ENCODE measurements around the gene RASSF5.

RASSF5 gene

GRCh38 chr1:206506405-206507283 is 687 bp upstream of the RASSF5 start:
- no peak for DNase-seq
- no peak overlapping the region for H3K27ac ChIP-seq (ENCODE audit: low read length)
- H3K4me2 ChIP-seq (ENCODE audit: low read depth, low read length) = peak overlapping the region; percentile 94
- no peaks in the 10 kb centered on the region for H3K9me3 ChIP-seq (replicated peaks; ENCODE audit: insufficient read depth, low read length)
- H3F3A ChIP-seq (ENCODE audit: insufficient read depth, low read length) = no peaks in the 10 kb centered on the region
- no peaks in the 10 kb centered on the region for H4K20me1 ChIP-seq (ENCODE audit: insufficient read depth, low read length)
- no peaks in the 10 kb centered on the region for H3K79me2 ChIP-seq (ENCODE audit: low read length)
- TF ChIP-seq CTCF (IDR thresholded peaks at IDR 0.05; ENCODE audit: low read length) (no peak), EZH2phosphoT487 (IDR thresholded peaks at IDR 0.05; ENCODE audit: low read length) (no peak), EZH2 (optimal IDR thresholded peaks at IDR 0.05; ENCODE audit: low read depth, low read length) (no peak)
- H3K27me3 ChIP-seq (replicated peaks; ENCODE audit: insufficient read depth, low read length) = peaks cover 15% of the 10 kb centered on the region
- H2AFZ ChIP-seq (ENCODE audit: low read length) = peak overlapping the region; percentile 39; the same call in 1 of the 2 replicates
- H3K9ac ChIP-seq (ENCODE audit: low read length) = no peak overlapping the region; the same call in 1 of the 2 replicates
- H3K4me3 ChIP-seq (ENCODE audit: low read length) = peak overlapping the region; percentile 63
- no peaks in the 10 kb centered on the region for H3K9me2 ChIP-seq (replicated peaks; ENCODE audit: insufficient read depth, low read length)
- H3K36me3 ChIP-seq (replicated peaks; ENCODE audit: insufficient read depth, low read length) = no peaks in the 10 kb centered on the region
- no peaks in the 10 kb centered on the region; the same call in 1 of the 2 replicates for H3K4me1 ChIP-seq (ENCODE audit: low read length)

GRCh38 chr1:206508130-206508889 is 979 bp downstream of the RASSF5 start:
- Histone ChIP-seq H2AFZ (ENCODE audit: low read length) (peak overlapping the region; percentile 29; the same call in 1 of the 2 replicates), H3K4me3 (ENCODE audit: low read length) (peak overlapping the region; percentile 63), H4K20me1 (ENCODE audit: insufficient read depth, low read length) (no peaks in the 10 kb centered on the region), H3K9ac (ENCODE audit: low read length) (no peak overlapping the region; the same call in 1 of the 2 replicates), H3K27ac (ENCODE audit: low read length) (no peak overlapping the region), H3K27me3 (replicated peaks; ENCODE audit: insufficient read depth, low read length) (peaks cover 15% of the 10 kb centered on the region), H3K4me2 (ENCODE audit: low read depth, low read length) (peak overlapping the region; percentile 94), H3F3A (ENCODE audit: insufficient read depth, low read length) (no peaks in the 10 kb centered on the region), H3K36me3 (replicated peaks; ENCODE audit: insufficient read depth, low read length) (no peaks in the 10 kb centered on the region), H3K9me3 (replicated peaks; ENCODE audit: insufficient read depth, low read length) (no peaks in the 10 kb centered on the region), H3K4me1 (ENCODE audit: low read length) (peaks cover 6% of the 10 kb centered on the region; the same call in 1 of the 2 replicates), H3K9me2 (replicated peaks; ENCODE audit: insufficient read depth, low read length) (no peaks in the 10 kb centered on the region), H3K79me2 (ENCODE audit: low read length) (no peaks in the 10 kb centered on the region)
- TF ChIP-seq CTCF (IDR thresholded peaks at IDR 0.05; ENCODE audit: low read length) = no peak
- no peak for TF ChIP-seq EZH2phosphoT487 (IDR thresholded peaks at IDR 0.05; ENCODE audit: low read length)
- TF ChIP-seq EZH2 (optimal IDR thresholded peaks at IDR 0.05; ENCODE audit: low read depth, low read length) = no peak
- no peak for DNase-seq

GRCh38 chr1:206508956-206509355 is 1.6 kb downstream of the RASSF5 start:
- TF ChIP-seq CTCF (IDR thresholded peaks at IDR 0.05; ENCODE audit: low read length) (no peak), EZH2 (optimal IDR thresholded peaks at IDR 0.05; ENCODE audit: low read depth, low read length) (no peak), EZH2phosphoT487 (IDR thresholded peaks at IDR 0.05; ENCODE audit: low read length) (no peak)
- no peaks in the 10 kb centered on the region for H3F3A ChIP-seq (ENCODE audit: insufficient read depth, low read length)
- DNase-seq = no peak
- no peaks in the 10 kb centered on the region for H3K9me2 ChIP-seq (replicated peaks; ENCODE audit: insufficient read depth, low read length)
- H3K9ac ChIP-seq (ENCODE audit: low read length) = no peak overlapping the region
- no peak overlapping the region for H2AFZ ChIP-seq (ENCODE audit: low read length)
- no peaks in the 10 kb centered on the region for H3K79me2 ChIP-seq (ENCODE audit: low read length)
- peaks cover 15% of the 10 kb centered on the region for H3K27me3 ChIP-seq (replicated peaks; ENCODE audit: insufficient read depth, low read length)
- H3K4me3 ChIP-seq (ENCODE audit: low read length) = no peak overlapping the region
- H3K9me3 ChIP-seq (replicated peaks; ENCODE audit: insufficient read depth, low read length) = no peaks in the 10 kb centered on the region
- H3K4me1 ChIP-seq (ENCODE audit: low read length) = peaks cover 12% of the 10 kb centered on the region
- H4K20me1 ChIP-seq (ENCODE audit: insufficient read depth, low read length) = no peaks in the 10 kb centered on the region
- H3K4me2 ChIP-seq (ENCODE audit: low read depth, low read length) = no peak overlapping the region
- H3K27ac ChIP-seq (ENCODE audit: low read length) = no peak overlapping the region
- H3K36me3 ChIP-seq (replicated peaks; ENCODE audit: insufficient read depth, low read length) = no peaks in the 10 kb centered on the region

Data from MM.1S (cell line).